PC-9 (cell line): Measurements from ENCODE around the gene COL5A1.

ENCODE experiments used
- EZH2 ChIP-seq: fragments of 200-600 bp; sonication (generic); IDR thresholded peaks from 2 replicates; pipeline ENCODE4 v1.8.0; 2017; ENCODE audit warnings: antibody characterized with exemption, low read depth
- TF ChIP-seq, protein P1 (sequence below): fragments of 200-600 bp; sonication (generic); conservative IDR thresholded peaks from 2 replicates; pipeline ENCODE4 v1.6.1; 2017; ENCODE audit warnings: mixed run types, antibody characterized with exemption, mild to moderate bottlenecking, moderate library complexity

DNA sequence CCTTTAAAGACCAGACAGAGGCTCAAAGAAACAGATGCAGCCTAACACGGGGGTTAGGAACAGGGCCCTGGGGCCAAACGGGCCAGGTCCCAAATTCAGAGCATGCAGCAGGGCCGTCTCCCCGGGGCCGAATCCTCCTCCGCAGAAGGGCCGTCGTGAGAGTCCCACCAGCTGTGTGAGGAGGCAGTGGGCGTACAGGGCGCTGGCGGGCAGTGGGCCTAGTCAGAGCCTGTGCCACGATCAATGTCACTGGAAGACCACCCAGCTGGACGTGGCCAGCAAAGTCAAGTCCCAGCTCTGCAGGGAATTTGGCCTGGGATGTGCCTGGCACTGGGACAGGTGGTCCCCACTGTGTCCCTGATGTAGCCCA lies 223.2 kb downstream of the COL5A1 start:
- TF ChIP-seq, protein P1, sequence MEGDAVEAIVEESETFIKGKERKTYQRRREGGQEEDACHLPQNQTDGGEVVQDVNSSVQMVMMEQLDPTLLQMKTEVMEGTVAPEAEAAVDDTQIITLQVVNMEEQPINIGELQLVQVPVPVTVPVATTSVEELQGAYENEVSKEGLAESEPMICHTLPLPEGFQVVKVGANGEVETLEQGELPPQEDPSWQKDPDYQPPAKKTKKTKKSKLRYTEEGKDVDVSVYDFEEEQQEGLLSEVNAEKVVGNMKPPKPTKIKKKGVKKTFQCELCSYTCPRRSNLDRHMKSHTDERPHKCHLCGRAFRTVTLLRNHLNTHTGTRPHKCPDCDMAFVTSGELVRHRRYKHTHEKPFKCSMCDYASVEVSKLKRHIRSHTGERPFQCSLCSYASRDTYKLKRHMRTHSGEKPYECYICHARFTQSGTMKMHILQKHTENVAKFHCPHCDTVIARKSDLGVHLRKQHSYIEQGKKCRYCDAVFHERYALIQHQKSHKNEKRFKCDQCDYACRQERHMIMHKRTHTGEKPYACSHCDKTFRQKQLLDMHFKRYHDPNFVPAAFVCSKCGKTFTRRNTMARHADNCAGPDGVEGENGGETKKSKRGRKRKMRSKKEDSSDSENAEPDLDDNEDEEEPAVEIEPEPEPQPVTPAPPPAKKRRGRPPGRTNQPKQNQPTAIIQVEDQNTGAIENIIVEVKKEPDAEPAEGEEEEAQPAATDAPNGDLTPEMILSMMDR, result no peak
- TF ChIP-seq EZH2, result no peak
